IPS-NIHi7 (cell line): ENCODE results near the gene MBD3L5.
"Not testable (repeated sequence)": the region's sequence is repeated elsewhere in the genome, so short reads cannot be mapped to it uniquely, and the experiment has no call there.

Experiments used
- DNase-seq: peaks from one replicate; pipeline ENCODE4 v3.0.0; 2012; ENCODE audit warnings: mixed read lengths; ENCODE audit errors: extremely low spot score

The MBD3L5 gene

DNA sequence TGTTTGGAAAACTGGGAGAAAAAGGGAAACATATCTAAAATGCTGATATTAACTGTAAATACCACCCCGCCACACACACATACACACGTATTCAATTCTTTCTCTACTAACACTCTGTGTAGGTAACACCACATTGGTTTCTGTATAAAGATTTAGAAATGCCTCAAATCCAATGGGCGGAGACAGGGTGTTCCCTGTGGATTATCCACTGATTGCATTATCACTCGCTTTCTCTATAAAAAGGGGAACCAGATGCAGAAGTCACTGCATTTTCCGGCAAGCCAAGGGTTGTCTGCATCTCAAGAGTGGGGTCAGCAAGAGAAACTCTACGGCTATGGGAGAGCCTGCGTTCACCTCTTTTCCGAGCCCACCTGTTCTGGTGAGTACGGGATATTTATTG lies at the start of gene MBD3L5:
Gene MBD3L5, plus strand, starts transcription at position 301 of the 400 bp plus-strand sequence. Its CDS starts 34 bp downstream, at position 335.
- DNase-seq: not testable (repeated sequence)

GRCh38 chr19:6983448-6983847 lies 46.9 kb upstream of the MBD3L5 start:
- DNase-seq: no peak

- no peak for DNase-seq
These were observed 42.5 kb upstream of the MBD3L5 start for GRCh38 chr19:6987850-6988249.

- no peak for DNase-seq
These were observed 42.1 kb upstream of the MBD3L5 start for GRCh38 chr19:6988257-6988656.

- no peak for DNase-seq
These were observed 35.3 kb upstream of the MBD3L5 start for GRCh38 chr19:6995054-6995453.

DNA sequence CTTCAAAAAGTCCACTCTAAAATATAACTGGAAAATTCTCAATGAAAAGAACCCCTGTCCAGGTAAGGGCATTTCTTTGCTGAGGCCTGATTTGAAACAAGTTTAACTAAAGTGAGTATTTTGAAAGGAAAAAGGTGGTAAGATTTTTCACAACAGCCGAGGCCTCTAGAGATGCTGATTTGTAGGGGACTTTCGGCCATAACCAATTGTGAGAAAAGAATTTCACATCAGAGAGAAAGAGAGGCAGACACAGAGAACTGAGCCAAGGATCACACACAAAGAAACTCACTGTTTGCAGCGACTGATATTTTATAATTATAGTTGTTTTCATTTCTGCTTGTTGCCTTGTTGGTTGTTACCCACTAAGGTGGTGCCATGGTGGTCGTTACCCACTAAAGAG lies 33.6 kb upstream of the MBD3L5 start:
- DNase-seq: no peak

DNA sequence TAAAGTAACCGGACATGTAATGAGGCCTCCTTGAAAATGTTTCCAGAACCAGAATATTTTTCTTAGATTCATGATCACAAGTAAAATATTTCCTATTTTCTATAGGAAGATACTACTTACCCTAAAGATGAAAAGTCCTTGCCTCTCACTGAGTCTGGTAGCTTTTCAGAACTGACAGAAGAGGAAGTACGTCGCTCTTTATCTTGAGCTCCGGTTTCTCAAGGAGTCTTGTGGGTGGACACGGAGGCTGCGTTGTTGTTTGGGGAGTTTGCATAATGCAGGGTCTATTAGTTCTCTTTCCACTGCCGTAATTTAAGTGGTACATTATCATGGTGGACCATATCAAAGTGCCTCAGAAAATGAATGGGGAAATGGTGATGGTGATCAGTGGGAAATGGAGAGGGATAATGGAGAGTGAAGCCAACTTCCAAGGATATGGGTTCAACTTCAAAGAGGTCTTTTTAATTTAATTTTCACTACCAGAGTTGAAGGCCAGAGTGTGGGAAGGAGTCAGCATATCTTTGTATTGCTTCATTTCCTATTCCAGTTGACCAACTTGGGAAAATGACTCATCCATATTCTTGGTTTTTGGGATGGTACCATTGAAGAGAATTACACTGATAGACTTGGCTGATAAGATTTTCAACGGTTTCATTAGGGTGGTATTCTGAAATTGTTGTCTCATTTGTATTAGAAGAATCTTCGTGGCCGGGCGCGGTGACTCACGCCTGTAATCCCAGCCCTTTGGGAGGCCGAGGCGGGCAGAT lies 32.5 kb upstream of the MBD3L5 start:
- no peak for DNase-seq

DNA sequence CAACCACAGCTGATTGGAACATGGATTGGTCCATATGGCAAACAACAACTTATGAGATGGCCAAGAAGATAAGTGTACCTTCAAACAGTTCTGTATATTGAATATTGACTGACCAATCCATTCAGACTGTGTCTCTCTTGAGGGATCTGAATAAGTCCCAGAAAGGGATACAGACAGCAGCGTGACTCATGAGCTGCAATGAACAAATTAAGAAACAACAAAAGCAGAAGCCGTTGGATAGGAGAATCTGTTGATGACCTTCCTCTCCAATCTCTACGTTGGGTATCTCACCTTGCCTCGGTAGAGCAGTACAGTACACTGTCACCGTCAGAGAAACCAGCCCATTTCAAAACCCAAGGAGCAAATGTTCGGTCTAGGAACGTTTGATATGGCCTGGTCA lies 30.4 kb upstream of the MBD3L5 start:
- DNase-seq: no peak

DNA sequence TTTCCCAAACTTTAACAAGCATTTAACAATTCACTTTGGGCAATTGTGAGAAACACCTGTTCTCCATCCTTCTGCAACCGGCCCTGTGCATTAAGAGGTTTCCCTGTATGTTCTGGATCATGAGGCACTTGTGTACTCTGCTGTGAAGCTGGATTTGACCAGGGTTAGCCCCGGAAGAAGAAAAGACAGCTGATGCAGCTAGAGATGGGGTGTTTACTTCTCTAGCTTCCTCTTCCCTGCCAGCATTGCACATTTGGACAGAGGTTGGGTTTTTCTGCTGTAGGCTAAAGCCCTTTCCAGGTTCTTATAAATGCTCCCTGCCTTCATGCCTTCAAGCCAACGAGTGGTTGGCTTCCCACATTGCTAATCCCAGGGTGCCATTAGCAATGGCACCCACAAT lies 30.0 kb upstream of the MBD3L5 start:
- DNase-seq: no peak

- DNase-seq: no peak
These were observed 29.6 kb upstream of the MBD3L5 start for GRCh38 chr19:7000816-7001215.

DNA sequence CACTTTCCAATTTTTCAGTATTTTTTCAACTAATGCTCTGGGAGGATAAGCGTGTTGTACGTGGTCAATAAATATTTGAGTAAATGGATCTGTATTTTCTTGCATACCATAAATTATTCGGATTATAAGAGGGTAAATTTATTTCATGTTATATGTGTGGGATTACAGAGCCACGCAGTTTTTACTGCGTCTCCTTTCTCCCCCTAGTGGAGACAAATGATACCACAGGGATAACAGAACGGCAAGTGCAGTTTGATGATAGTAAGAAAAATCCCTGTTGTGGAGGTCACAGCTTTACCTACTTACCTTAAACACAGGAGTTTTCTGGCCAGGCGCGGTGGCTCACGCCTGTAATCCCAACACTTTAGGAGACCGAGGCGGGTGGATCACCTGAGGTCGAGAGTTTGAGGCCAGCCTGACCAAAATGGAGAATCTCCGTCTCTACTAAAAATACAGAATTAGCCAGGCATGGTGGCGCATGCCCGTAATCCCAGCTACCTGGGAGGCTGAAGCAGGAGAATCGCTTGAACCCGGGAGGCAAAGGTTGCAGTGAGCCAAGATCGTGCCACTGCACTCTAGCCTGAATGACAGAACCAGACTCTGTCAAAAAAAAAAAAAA lies 26.0 kb upstream of the MBD3L5 start:
- no peak for DNase-seq

GRCh38 chr19:7006135-7006704 lies 24.2 kb upstream of the MBD3L5 start:
- no peak for DNase-seq

DNA sequence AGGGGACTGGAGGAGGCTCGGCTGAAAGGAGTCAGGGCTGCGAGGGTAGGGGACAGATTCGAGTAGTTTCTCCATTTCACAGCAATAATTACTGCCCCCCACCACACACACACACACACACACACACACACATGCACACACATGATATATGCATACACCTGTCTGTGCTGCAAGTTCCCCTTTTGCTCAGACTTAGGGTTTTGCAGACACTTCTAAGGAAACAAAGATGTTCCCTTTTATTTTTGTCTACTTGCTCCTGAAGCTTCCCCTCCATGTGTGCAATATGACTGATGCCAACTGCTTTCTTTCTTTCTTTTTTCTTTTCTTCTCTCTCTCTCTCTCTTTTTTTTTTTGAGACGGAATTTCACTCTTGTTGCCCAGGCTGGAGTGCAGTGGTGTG lies 22.5 kb upstream of the MBD3L5 start:
- DNase-seq: no peak

GRCh38 chr19:7010722-7011593 lies 19.4 kb upstream of the MBD3L5 start:
- no peak for DNase-seq

DNA sequence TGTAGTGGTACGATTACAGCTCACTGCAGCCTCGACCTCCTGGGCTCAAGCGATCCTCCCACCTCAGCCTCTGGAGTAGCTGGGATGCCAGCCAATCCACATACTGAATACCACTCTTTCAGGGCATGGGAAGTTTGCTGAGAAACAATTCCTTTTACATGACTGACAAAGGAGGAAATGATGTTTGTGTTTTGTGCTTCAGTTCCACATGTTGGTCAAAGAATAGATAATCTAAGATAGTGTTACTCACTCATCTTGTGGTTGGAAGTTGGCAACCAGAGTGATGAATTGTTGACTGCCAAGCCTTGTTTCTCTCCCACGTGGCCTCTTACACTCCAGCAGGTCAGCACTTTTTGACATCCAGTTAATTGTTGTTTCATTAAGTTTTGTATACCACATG lies 16.7 kb upstream of the MBD3L5 start:
- DNase-seq: no peak

GRCh38 chr19:7018828-7019227 lies 11.6 kb upstream of the MBD3L5 start:
- no peak for DNase-seq

GRCh38 chr19:7021331-7021730 lies 9.0 kb upstream of the MBD3L5 start, which contains the start of gene MBD3L2B:
TSS of gene MBD3L2B (minus strand) at chr19:7021431. CDS start at chr19:7021397, 34 bp downstream.
- DNase-seq: not testable (repeated sequence)

DNA sequence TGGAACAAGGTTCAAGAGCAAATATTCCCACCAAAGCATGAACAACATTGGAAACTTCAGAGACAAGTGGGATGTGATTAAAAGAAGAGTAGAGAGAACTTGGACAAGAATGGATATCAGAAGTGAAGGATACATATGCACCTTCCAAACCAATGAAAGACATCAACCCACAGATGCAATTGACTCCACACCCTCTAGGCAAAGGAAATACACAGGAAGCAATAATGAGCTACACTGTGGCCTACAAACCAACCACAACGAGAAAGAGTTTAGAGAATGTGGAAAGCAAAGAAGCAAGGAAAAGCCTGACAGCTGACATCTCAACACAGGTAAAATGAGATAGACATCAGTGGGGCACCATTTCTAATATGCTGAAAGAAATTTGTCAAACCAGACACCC lies 1.6 kb upstream of the MBD3L5 start:
- not testable (repeated sequence) for DNase-seq

DNA sequence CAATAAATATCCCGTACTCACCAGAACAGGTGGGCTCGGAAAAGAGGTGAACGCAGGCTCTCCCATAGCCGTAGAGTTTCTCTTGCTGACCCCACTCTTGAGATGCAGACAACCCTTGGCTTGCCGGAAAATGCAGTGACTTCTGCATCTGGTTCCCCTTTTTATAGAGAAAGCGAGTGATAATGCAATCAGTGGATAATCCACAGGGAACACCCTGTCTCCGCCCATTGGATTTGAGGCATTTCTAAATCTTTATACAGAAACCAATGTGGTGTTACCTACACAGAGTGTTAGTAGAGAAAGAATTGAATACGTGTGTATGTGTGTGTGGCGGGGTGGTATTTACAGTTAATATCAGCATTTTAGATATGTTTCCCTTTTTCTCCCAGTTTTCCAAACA lies 9.7 kb downstream of the MBD3L5 start, which contains the start of gene MBD3L4:
Gene MBD3L4, minus strand, starts transcription at position 101 of the 400 bp plus-strand sequence. Its CDS starts 35 bp downstream, at position 66.
- not testable (repeated sequence) for DNase-seq

GRCh38 chr19:7041563-7041962 lies 11.2 kb downstream of the MBD3L5 start:
- DNase-seq: not testable (repeated sequence)

GRCh38 chr19:7049021-7049420 lies 18.6 kb downstream of the MBD3L5 start, which contains the start of gene MBD3L2:
TSS of gene MBD3L2 (plus strand) at chr19:7049321. CDS start at chr19:7049374, 53 bp downstream.
- not testable (repeated sequence) for DNase-seq

DNA sequence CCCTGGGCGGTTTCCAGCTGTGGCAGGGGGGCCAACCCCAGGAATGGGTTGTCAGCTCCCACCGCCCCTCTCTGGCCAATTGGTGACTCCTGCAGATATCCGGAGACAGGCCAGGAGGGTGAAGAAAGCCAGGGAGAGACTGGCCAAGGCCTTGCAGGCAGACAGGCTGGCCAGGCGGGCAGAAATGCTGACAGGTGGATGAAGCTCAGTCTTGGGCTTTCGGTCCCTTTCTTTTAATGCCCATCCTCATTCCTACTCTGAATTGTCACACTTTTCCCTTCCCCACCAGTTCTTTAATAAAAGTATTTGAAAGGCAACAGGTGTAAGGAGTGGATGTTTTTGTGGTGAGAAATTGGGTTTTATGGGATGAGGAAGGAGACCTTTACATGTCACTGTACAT lies 21.0 kb downstream of the MBD3L5 start:
- not testable (repeated sequence) for DNase-seq
